Measurements from ENCODE around the gene MAN2A2. TPM values are rescaled to one million over a fixed set of nuclear protein-coding genes. Genes with fewer than 3 reads are reported as not detected.

The MAN2A2 gene
- total and polyA plus RNA-seq, 2 experiments from 2014 or later = 11.2 to 32.7 TPM

DNA sequence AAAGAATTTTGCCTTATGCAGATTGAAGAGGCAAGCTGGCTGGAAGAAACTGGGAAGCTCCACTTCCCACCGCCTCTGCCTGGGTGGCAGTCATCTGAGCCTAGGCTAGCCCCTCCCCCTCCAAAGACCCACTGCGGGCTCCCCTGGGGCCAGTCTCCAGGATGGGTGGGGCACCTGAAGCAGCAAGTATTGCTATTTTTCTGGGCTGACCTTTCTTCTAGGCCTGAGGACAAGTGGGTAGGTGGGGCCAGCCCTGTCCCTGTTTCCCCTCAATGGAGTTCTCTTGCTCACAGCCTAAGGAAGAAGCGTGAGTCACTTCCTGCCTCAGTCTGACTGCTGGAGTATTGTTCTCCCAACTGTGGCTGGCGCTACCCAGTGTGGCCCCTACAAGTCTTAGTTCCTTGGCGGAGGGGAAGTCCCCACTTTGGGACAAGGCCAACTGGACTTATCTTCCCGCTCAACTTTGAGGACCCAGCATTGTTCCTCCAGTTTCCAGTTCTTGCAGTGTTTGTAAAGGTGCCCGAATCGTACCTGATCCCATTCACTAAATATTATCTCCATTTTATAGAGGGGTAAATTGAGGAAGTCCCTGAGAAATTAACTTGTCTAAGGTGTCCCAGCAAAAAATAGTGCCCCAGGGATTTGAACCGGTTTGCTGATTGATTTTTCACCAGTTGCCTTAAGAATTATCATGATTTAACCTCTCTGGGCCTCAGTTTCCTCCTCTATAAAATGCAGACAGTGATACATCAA, 33.3 kb upstream of the MAN2A2 start:
- DNase-seq (ENCODE audit: low spot score) = peak; percentile 76
- peaks cover 61% of the 10 kb centered on the region for H3K4me1 ChIP-seq (ENCODE audit: insufficient read depth)
- peaks cover 39% of the 10 kb centered on the region for H3K79me2 ChIP-seq
- no peaks in the 10 kb centered on the region for H3K9me3 ChIP-seq (ENCODE audit: low read depth)
- H4K20me1 ChIP-seq (ENCODE audit: insufficient read depth, poor library complexity, severe bottlenecking) = peaks cover 18% of the 10 kb centered on the region
- no peaks in the 10 kb centered on the region for H3K36me3 ChIP-seq (replicated peaks; ENCODE audit: insufficient read depth, low read depth)
- peak overlapping the region; percentile 95 for H3K4me2 ChIP-seq
- no peaks in the 10 kb centered on the region for H3K27me3 ChIP-seq
- peak overlapping the region; percentile 89 for H3K27ac ChIP-seq
- no peak overlapping the region for H3K4me3 ChIP-seq
- H3K9me2 ChIP-seq (replicated peaks; ENCODE audit: insufficient read depth) = no peaks in the 10 kb centered on the region
- TF ChIP-seq EZH2 (IDR thresholded peaks at IDR 0.05; ENCODE audit: borderline replicate concordance) = no peak
- TF ChIP-seq CTCF (IDR thresholded peaks at IDR 0.05; ENCODE audit: poor library complexity) = no peak
- no peak for TF ChIP-seq EZH2phosphoT487 (IDR thresholded peaks at IDR 0.05; ENCODE audit: low read depth, severe bottlenecking, unreplicated experiment)
- WGBS (ENCODE audit: low lambda C conversion rate, missing lambda C conversion rate) = 61% methylated on average over 9 of the region's 9 CpGs
- H2AFZ ChIP-seq = no peak overlapping the region

DNA sequence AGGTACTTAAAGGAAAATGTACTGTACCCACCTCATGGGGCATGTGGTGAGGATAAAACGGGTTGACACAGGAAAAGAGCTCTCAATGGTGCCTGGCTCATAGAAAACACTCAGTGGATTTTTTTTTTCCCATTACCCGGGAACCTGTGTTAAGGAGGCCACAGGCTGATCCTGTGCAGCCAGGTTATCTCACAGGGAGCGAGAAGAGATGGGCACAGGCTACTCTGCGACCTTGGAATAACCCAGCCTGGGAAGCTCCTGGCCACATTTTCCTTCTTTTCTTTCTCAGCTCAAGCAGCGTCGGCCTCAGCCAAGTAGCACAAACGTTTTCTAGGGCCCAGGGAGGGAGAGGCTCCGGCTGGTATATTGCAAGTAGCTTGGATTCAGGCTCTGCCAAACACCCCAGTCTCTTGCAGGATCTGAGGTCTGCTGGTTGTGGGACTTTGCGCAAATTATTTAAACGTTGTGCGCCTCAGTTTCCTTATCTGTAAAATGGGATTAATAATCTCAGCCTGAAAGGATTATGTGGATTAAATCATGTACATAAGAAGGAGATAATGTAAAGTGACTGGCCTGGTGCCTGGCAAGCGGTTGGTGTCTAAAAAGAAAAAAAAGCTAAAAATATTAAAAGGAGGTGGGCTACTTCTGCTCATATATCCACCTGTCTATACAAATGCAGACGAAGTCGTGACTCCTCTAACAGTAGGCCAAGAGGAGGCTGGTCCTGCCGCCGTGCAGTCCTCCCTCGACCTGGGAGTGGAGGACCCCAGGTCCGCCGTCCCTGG, 32.6 kb upstream of the MAN2A2 start:
- no peaks in the 10 kb centered on the region for H3K27me3 ChIP-seq
- H3K9me3 ChIP-seq (ENCODE audit: low read depth) = no peaks in the 10 kb centered on the region
- peaks cover 19% of the 10 kb centered on the region for H4K20me1 ChIP-seq (ENCODE audit: insufficient read depth, poor library complexity, severe bottlenecking)
- H3K4me1 ChIP-seq (ENCODE audit: insufficient read depth) = peaks cover 62% of the 10 kb centered on the region
- H3K4me3 ChIP-seq = peak overlapping the region; percentile 96
- H3K27ac ChIP-seq = peak overlapping the region; percentile 89
- peak overlapping the region; percentile 95 for H3K4me2 ChIP-seq
- 31% methylated on average over 19 of the region's 19 CpGs for WGBS (ENCODE audit: low lambda C conversion rate, missing lambda C conversion rate)
- H3K9me2 ChIP-seq (replicated peaks; ENCODE audit: insufficient read depth) = no peaks in the 10 kb centered on the region
- no peak for DNase-seq (ENCODE audit: low spot score)
- TF ChIP-seq EZH2 (IDR thresholded peaks at IDR 0.05; ENCODE audit: borderline replicate concordance) = no peak
- no peak for TF ChIP-seq EZH2phosphoT487 (IDR thresholded peaks at IDR 0.05; ENCODE audit: low read depth, severe bottlenecking, unreplicated experiment)
- TF ChIP-seq CTCF (IDR thresholded peaks at IDR 0.05; ENCODE audit: poor library complexity) = no peak
- peaks cover 47% of the 10 kb centered on the region for H3K79me2 ChIP-seq
- no peaks in the 10 kb centered on the region for H3K36me3 ChIP-seq (replicated peaks; ENCODE audit: insufficient read depth, low read depth)
- H2AFZ ChIP-seq = peak overlapping the region; percentile 62

GRCh38 chr15:90871139-90871715, 31.9 kb upstream of the MAN2A2 start:
- TF ChIP-seq CTCF (IDR thresholded peaks at IDR 0.05; ENCODE audit: poor library complexity) = no peak
- no peak for TF ChIP-seq EZH2 (IDR thresholded peaks at IDR 0.05; ENCODE audit: borderline replicate concordance)
- TF ChIP-seq EZH2phosphoT487 (IDR thresholded peaks at IDR 0.05; ENCODE audit: low read depth, severe bottlenecking, unreplicated experiment) = no peak
- DNase-seq (ENCODE audit: low spot score) = peak; percentile 76
- peaks cover 19% of the 10 kb centered on the region for H4K20me1 ChIP-seq (ENCODE audit: insufficient read depth, poor library complexity, severe bottlenecking)
- H3K4me3 ChIP-seq = peak overlapping the region; percentile 96
- H3K4me2 ChIP-seq = peak overlapping the region; percentile 95
- peaks cover 60% of the 10 kb centered on the region for H3K4me1 ChIP-seq (ENCODE audit: insufficient read depth)
- 0% methylated on average over 9 of the region's 71 CpGs for WGBS (ENCODE audit: low lambda C conversion rate, missing lambda C conversion rate)
- no peaks in the 10 kb centered on the region for H3K9me3 ChIP-seq (ENCODE audit: low read depth)
- peak overlapping the region; percentile 89 for H3K27ac ChIP-seq
- peaks cover 49% of the 10 kb centered on the region for H3K79me2 ChIP-seq
- no peaks in the 10 kb centered on the region for H3K36me3 ChIP-seq (replicated peaks; ENCODE audit: insufficient read depth, low read depth)
- H3K9me2 ChIP-seq (replicated peaks; ENCODE audit: insufficient read depth) = no peaks in the 10 kb centered on the region
- H2AFZ ChIP-seq = peak overlapping the region; percentile 62
- no peaks in the 10 kb centered on the region for H3K27me3 ChIP-seq

Measured in hepatocyte (in vitro differentiated cells).